K562 (cell line): ENCODE measurements around the gene C19orf47. TPM values are rescaled to one million over a fixed set of nuclear protein-coding genes. Genes with fewer than 3 reads are reported as not detected.

Experiments used
- ATAC-seq: fragments of 200-7000 bp; cut with Tn5 transposase; 3 replicates; pipeline ENCODE4 v1.9.1; 2020; ENCODE audit warnings: moderate library complexity
- BruUV-seq: library from RNA; stranded (reverse); fragments of 400-500 nt; replicated peaks from 2 replicates; lab custom pipeline; 2021; lab: Mats Ljungman, UMichigan
- CTCF ChIA-PET: fragments of 300-600 bp; formaldehyde crosslinking; extraction: SDS; loops from one replicate; lab custom pipeline; 2021; ENCODE audit warnings: low intra/inter-chr PET ratio; lab: Yijun Ruan, JAX
- POLR2A ChIA-PET: fragments of 300-600, 350-650 bp; sonication (Branson Sonifier 250); formaldehyde crosslinking; extraction: SDS; loops from one replicate; lab custom pipeline; 2021; ENCODE audit warnings: antibody characterized with exemption, inconsistent platforms; lab: Yijun Ruan, JAX
- DNase-seq, 4 experiments: peaks; one replicate each; pipeline versions ENCODE4 v3.0.0 to v3.0.0-alpha.2; 2011 to 2018; ENCODE audit warnings: low spot score in 3 of 4, mixed read lengths in 3 of 4; ENCODE audit errors: extremely low read depth in 1 of 4
- FAIRE-seq: peaks from 2 replicates; lab custom pipeline; 2011; peaks lifted over from hg19 to GRCh38; lab: Jason Lieb, UNC
- H2AFZ ChIP-seq: 2 replicates; pipeline ENCODE4 v1.6.0; 2011; ENCODE audit warnings: low read depth, low read length, control low read depth, inconsistent platforms
- H3K27ac ChIP-seq: fragments of 200-600 bp; 3 replicates; pipeline ENCODE4 v1.8.0; 2011; ENCODE audit warnings: low read depth, mild to moderate bottlenecking, control low read depth, inconsistent platforms, low read length, moderate library complexity, mixed read lengths; ENCODE audit errors: extremely low read depth
- H3K27me3 ChIP-seq, 2 experiments: fragments of 300-600 bp in 1 of 2; 2 replicates in 1 of 2; 3 replicates in 1 of 2; pipeline versions ENCODE4 v1.6.0 to v1.8.0; 2011; ENCODE audit warnings: inconsistent platforms in 2 of 2, low read length in 2 of 2, mild to moderate bottlenecking in 1 of 2, mixed read lengths in 1 of 2, moderate library complexity in 1 of 2; ENCODE audit not compliant: control insufficient read depth in 2 of 2, insufficient read depth in 2 of 2
- H3K36me3 ChIP-seq: fragments of 300-600 bp; 3 replicates; pipeline ENCODE4 v1.8.0; 2011; ENCODE audit warnings: mild to moderate bottlenecking, low read length, inconsistent platforms; ENCODE audit not compliant: control insufficient read depth, insufficient read depth
- H3K4me1 ChIP-seq, 2 experiments: fragments of 200-600 bp in 1 of 2; replicated peaks in 1 of 2; 2 replicates in 1 of 2; 3 replicates in 1 of 2; pipeline versions ENCODE4 v1.5.1 to v1.8.0; 2011; ENCODE audit warnings: inconsistent platforms in 2 of 2, low read length in 2 of 2, mild to moderate bottlenecking in 1 of 2, mixed read lengths in 1 of 2, moderate library complexity in 1 of 2; ENCODE audit not compliant: control insufficient read depth in 2 of 2, insufficient read depth in 2 of 2
- H3K4me2 ChIP-seq: 2 replicates; pipeline ENCODE4 v1.6.1; 2011; ENCODE audit warnings: low read length, control low read depth, inconsistent platforms, mixed read lengths; ENCODE audit not compliant: insufficient read depth
- H3K4me3 ChIP-seq: fragments of 200-600 bp; sonication (generic), shearing (Covaris generic); 2 replicates; pipeline ENCODE4 v1.5.1; 2016; ENCODE audit warnings: control low read depth, inconsistent platforms
- H3K79me2 ChIP-seq: fragments of 200-600 bp; 3 replicates; pipeline ENCODE4 v1.8.0; 2011; ENCODE audit warnings: low read length, inconsistent platforms; ENCODE audit not compliant: control insufficient read depth, insufficient read depth
- H3K9ac ChIP-seq, 2 experiments: 2 replicates each; pipeline versions ENCODE4 v1.6.0 to v1.6.1; 2011; ENCODE audit warnings: low read depth in 2 of 2, low read length in 2 of 2, control low read depth in 1 of 2, inconsistent platforms in 1 of 2, mild to moderate bottlenecking in 1 of 2, mixed read lengths in 1 of 2; ENCODE audit not compliant: insufficient read depth in 1 of 2
- H3K9me1 ChIP-seq: one replicate; pipeline ENCODE4 v1.6.0; 2011; ENCODE audit warnings: inconsistent platforms, mild to moderate bottlenecking, low read length, moderate library complexity; ENCODE audit not compliant: control insufficient read depth, insufficient read depth
- H3K9me3 ChIP-seq: replicated peaks from 2 replicates; pipeline ENCODE4 v1.5.1; 2011; ENCODE audit warnings: low read depth, low read length, inconsistent platforms; ENCODE audit not compliant: control insufficient read depth, insufficient read depth
- H4K20me1 ChIP-seq: replicated peaks from 2 replicates; pipeline ENCODE4 v1.6.1; 2011; ENCODE audit warnings: low read length, inconsistent platforms, mixed read lengths; ENCODE audit not compliant: control insufficient read depth, insufficient read depth
- ATF7 ChIP-seq: fragments of 450-650 bp; IDR thresholded peaks from 2 replicates; pipeline ENCODE4 v1.7.1; 2014; ENCODE audit warnings: mild to moderate bottlenecking, moderate library complexity
- THRB ChIP-seq: fragments of 450-650 bp; formaldehyde crosslinking; conservative IDR thresholded peaks from 2 replicates; pipeline ENCODE4 v1.4.0; 2022; ENCODE audit warnings: mild to moderate bottlenecking, missing genetic modification characterization
- WGBS: fragments of 100-300 bp; shearing (Covaris generic); methylation state at CpG from one replicate; pipeline ENCODE4 v1.1.6; 2016; ENCODE audit warnings: low coverage, mixed read lengths; ENCODE audit not compliant: insufficient coverage; ENCODE audit errors: missing lambda C conversion rate; 5-methylcytosine and 5-hydroxymethylcytosine counted together
- in situ Hi-C: fragments of 300-500 bp; cut with MboI; formaldehyde crosslinking; loops from 4 replicates; pipeline ENCODE4 v1.15.0; 2018; ENCODE audit warnings: inconsistent platforms, mixed read lengths
- intact Hi-C: fragments of 100-400 bp; cut with micrococcal nuclease; formaldehyde crosslinking; loops from 2 replicates; pipeline ENCODE4 v1.14.2; 2022
- polyA plus RNA-seq, 8 experiments: library from polyadenylated mRNA; depleted of rRNA in 4 of 8; stranded (reverse) in 5 of 8; unstranded in 3 of 8; fragments of >200 nt; fragmentation: Nextera tagmentation in 2 of 8; fragmentation: Illumina TruSeq in 1 of 8; extraction: Ambion mirVana in 2 of 8; extraction: Trizol in 1 of 8; gene quantifications; 2 replicates each; pipeline versions ENCODE4 v1.2.1 to v1.2.3, GENCODE V29; 2011 to 2014; ENCODE audit warnings: inconsistent platforms in 1 of 8, missing spikeins in 1 of 8
- total RNA-seq, 7 experiments: library from RNA; depleted of rRNA in 6 of 7; stranded (reverse); fragments of >200 nt in 6 of 7; fragmentation: Illumina TruSeq in 2 of 7; extraction: Trizol in 2 of 7; gene quantifications; 2 replicates each; pipeline versions ENCODE4 v1.2.1 to v1.2.3, GENCODE V29; 2011 to 2021; ENCODE audit warnings: low replicate concordance in 1 of 7

C19orf47 gene
- total and polyA plus RNA-seq, 9 of the 15 experiments (the other 6 are each of a cell fraction or from before 2014, with no cell fraction given): 0.08 to 26.1 (median 14.7) TPM

GRCh38 chr19:40360020-40360707 lies 12.0 kb upstream of the C19orf47 start:
- no peak overlapping the region for H2AFZ ChIP-seq
- H3K27ac ChIP-seq: no peak overlapping the region
- no peaks in the 10 kb centered on the region for H3K9me1 ChIP-seq
- ChIA-PET POLR2A (interaction anchor here (0.6 kb wide), 1 partner anchor 14 kb away, joined by 3 read pairs; no protein-coding TSS in a partner anchor), CTCF (no interaction called here)
- in situ Hi-C loops: no loop called here
- no peaks in the 10 kb centered on the region for H3K9me3 ChIP-seq
- peak overlapping the region in 1 of 2 experiments; percentile 78; a peak in 1 of 4 replicates for H3K9ac ChIP-seq
- peak; percentile 34; the same call in 1 of the 3 replicates for ATAC-seq
- H3K4me2 ChIP-seq: no peak overlapping the region
- H3K4me1 ChIP-seq: peaks cover 20 to 22% of the 10 kb centered on the region in 2 experiments; a peak in 4 of 5 replicates
- FAIRE-seq: no peak
- no peaks in the 10 kb centered on the region; the same call in 1 of the 3 replicates for H3K36me3 ChIP-seq
- peaks cover 6% of the 10 kb centered on the region; the same call in 2 of the 3 replicates for H3K79me2 ChIP-seq
- H3K4me3 ChIP-seq: no peak overlapping the region
- peaks cover 7% of the 10 kb centered on the region; the same call in 1 of the 2 replicates for H4K20me1 ChIP-seq
- DNase-seq: no peak
- H3K27me3 ChIP-seq: no peaks in the 10 kb centered on the region
- intact Hi-C loops: loop anchor here (10.0 kb wide), 1 partner anchor 215 kb away; no protein-coding TSS in a partner anchor
- 0 out of 2 replicates have a peak, but pooled peaks have one; percentile 8 for TF ChIP-seq THRB (CRISPR knock-in tag)
- TF ChIP-seq ATF7: no peak
- WGBS: 74% methylated on average over 12 of the region's 13 CpGs
- BruUV-seq: no TSS peak
